ENCODE measurements around the gene USP7.
A peak's percentile ranks its signal among the peaks of the same experiment; 100 is the strongest.

USP7 gene

DNA sequence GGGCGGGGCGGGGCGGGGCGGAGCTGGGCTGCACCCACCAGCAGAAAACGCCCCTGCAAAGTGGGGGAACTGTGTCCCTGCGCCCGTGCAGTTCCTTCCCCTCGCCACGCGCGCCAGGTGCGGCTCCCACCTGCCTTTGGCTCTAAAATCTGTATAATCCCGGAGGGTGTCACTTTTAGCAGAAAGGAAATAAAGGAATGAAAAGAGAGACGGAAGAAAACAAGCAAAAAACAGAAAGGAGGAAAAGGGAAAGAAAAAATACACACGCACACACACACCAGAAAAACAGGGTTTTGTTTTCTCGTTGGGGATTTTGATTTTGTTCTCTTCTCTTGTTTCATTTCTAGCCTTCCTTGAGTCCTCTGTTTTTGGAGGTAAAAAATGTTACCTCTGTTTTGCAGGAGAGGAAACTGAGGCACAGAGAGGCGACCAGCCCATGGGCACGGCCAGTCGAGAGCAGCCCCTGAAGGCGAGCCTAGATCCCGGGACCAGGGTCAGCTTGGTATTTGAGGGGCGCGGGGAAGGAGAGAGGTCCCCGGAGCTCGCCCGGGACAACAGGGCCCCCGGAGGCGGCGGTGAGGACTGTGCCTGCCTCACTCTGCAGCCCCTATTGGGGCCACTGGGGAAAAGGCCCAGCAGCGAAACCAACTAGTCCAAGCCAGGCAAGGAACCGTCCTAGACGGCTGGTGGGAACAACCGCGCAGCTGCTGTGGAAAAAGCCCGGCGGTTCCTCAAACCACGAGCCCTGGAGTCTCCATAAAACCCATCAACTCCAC, 94.3 kb downstream of the USP7 start:
- peak; percentile 27 to 44 for DNase-seq
- TF ChIP-seq POLR2A (IDR thresholded peaks at IDR 0.05; ENCODE audit: low read length), result no peak
- TF ChIP-seq GATA1 (IDR thresholded peaks at IDR 0.05; ENCODE audit: low read depth, low read length), result no peak

DNA sequence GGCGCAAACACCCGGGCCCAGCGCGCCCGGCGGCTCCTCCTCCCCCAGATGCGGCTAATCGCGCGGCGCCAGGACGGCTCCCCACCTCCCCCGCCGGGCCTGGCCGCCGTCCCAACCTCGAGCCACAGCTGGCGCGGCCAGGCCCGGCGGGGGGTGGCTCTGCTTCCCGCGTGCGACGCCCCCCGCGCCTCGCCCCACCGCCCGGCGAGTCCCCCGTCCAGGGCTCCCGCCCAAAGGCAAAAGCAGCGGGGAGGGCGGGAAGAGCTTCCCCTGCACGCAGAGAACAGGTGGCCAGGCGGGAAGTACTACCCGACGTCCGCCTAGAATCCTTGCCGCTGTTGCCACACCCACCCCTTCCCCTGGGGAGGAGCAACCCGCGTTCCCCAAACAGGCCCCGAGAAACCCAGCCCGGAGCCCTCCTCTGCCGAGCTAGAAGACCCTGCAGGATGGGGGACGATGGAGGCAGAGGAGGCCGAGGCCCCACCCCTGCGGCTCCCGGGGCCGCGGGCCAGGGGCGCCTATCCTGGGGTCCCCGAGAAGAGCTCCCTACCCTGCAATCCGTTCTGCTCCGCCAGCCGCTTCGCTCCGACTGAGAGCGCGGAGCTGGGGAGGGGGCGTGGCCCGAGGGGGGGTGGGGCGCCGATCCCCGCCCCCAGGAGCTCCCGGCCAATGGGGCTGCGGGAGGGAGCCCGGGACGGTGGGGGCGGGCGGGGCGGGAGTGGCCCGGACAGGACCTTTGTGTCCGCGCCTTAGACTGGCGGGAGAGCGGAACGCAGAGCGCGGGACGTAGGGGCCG, 95.1 kb downstream of the USP7 start, which contains the start of gene CARHSP1:
TSS of gene CARHSP1 (minus strand) at position 591 of the 796 bp plus-strand sequence. CDS start 9,678 bp downstream, outside the sequence.
- TF ChIP-seq POLR2A (IDR thresholded peaks at IDR 0.05; ENCODE audit: low read length) (peak; percentile 65), GATA1 (IDR thresholded peaks at IDR 0.05; ENCODE audit: low read depth, low read length) (no peak)
- DNase-seq, result peak; percentile 92 to 93

DNA sequence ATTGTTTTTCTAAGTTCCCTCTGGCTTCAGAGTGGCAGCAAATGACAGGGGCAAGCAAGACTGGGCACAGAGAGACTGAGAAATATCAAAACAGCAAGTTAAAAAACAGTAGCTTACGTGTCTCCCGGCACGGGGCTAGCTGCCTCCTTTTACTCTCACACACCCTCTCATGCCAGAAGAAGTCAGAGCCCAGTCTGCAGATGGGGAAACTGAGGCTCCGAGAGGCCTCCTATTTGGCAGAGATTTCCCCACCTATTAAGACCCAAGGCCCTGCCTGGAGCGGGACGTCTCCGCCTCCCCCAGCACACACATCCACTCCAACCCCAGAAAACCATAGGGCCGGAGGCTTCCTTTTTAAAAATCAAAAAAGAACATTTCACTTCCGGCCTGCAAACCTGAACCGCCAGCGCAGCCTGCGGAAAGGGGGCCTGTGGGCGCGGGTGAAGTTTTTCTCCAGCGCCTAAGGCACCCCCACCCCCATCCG, 95.7 kb downstream of the USP7 start:
- DNase-seq, result peak in 1 of 2 experiments; percentile 67
- TF ChIP-seq GATA1 (IDR thresholded peaks at IDR 0.05; ENCODE audit: low read depth, low read length) (no peak), POLR2A (IDR thresholded peaks at IDR 0.05; ENCODE audit: low read length) (no peak)

DNA sequence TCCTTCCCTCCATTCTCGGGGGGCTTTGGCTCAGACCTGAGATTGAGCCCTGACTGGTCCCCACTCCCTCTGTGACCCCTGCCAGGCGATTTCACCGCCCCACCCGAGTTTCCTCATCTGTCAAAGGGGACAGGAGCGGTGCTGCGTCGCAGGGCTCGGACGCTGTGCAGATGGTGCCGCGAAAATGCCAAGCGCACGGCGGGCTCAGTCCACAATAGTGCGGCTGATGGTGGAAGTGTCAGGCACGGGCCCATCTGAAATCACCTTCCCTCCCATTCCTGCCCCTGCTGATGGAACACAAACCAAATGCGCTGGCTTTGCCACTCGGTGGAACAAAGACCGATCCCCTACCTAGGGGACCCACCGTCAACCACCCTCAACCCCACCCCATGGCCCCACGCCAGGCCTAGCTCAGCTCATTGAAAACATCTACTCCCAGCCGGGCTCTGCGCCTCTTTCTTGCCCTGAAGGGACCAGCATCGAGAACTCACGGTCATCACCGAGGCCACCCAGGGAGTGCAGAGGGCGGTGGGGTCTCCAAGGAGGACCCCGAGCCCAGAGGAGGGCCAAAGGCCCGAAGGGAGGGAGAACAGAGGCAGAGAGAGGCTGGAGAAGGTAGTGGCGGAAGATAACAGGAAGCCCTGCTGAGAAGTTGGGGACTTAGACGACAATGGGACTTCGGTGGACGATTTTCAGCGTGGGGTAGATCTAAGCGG, 96.3 kb downstream of the USP7 start:
- DNase-seq, result peak; percentile 64 to 65

DNA sequence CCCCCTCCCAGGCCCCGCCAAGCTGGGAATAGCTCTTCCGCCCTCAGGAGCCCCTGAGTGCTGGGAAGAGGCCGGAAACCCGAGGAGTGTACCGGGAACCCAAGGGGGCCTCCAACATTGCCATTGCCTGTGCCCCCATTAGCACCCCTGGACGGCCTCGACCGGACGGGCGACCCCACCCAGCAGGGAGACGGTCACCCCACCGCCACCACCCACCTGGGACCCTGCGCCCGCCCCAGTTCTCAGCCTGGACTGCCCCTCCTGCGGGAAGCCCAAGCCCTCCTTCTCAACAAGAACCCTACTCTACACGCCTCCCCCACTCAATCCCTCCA, 96.9 kb downstream of the USP7 start:
- TF ChIP-seq POLR2A (IDR thresholded peaks at IDR 0.05; ENCODE audit: low read length) (no peak), GATA1 (IDR thresholded peaks at IDR 0.05; ENCODE audit: low read depth, low read length) (no peak)
- no peak for DNase-seq

More for the DNA sequence above, 96.3 kb downstream of the USP7 start:
- TF ChIP-seq POLR2A (IDR thresholded peaks at IDR 0.05; ENCODE audit: low read length) (no peak), GATA1 (IDR thresholded peaks at IDR 0.05; ENCODE audit: low read depth, low read length) (no peak)

DNA sequence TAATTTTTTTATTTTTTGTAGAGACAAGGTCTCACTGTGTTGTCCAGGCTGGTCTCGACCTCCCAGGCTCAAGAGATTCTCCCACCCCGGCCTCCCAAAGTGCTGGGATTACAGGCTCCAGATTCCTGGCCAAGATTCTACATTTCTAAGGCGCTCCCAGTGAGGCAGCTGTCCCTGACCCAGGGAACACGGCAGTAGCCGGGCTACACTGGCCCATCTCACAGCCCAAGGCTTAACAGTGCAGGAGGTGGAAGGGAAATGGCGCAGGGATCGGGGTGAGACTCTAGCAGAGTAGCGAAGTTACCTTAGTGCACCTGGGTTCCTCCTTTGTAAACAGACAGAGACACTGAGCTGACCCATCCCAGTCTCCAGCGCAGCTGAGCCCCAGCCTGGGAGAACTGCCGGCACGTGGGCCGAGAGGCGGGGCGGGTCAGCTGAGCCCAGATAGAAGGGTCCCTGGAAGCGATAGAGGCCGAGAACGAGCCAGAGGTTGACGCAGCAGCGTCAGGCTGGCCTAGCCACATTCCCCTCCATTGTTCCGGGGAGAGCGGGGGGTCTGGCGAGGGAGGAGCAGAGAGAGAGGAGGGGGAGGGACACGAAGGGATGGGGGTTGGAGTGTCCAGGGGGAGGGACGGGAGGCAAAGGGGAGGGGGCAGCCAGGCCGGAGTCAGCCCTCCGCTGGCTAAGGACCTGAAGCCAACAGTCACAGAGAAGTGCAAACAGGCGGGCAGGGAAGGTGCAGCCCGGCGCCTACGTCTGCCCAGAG, 97.4 kb downstream of the USP7 start:
- no peak for DNase-seq
- TF ChIP-seq POLR2A (IDR thresholded peaks at IDR 0.05; ENCODE audit: low read length), result no peak
- no peak for TF ChIP-seq GATA1 (IDR thresholded peaks at IDR 0.05; ENCODE audit: low read depth, low read length)

DNA sequence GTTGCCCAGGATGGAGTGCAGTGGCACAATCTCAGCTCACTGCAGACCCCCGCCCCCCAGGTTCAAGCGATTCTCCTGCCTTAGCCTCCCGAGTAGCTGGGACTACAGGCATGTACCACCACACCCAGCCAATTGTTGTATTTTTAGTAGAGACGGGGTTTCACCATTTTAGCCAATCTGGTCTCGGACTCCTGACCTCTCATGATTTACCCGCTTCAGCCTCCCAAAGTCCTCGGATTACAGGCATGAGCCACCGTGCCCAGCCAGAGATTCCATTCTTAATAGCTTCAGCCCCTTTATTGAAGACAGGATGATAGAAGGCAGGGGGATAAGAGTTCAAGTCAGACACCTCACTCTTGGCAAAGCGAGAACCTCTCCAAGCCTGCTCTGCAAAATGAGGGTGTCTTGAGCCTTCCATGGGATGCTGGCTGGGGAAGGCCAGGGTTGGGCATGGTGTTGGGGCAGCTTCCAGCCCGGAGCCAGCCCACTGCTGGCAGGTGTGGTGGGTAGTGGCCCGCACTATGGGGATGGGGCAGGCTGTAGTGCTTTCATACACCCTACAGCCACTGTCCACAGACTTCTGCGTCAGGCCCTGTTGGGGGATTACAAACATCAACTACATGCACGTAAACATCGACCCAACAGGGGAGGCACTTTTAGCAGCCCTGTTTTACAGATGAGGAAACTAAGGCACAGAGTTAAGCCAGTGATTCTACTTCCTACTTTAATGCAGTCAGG, 98.4 kb downstream of the USP7 start:
- TF ChIP-seq GATA1 (IDR thresholded peaks at IDR 0.05; ENCODE audit: low read depth, low read length) (no peak), POLR2A (IDR thresholded peaks at IDR 0.05; ENCODE audit: low read length) (no peak)
- DNase-seq, result no peak

DNA sequence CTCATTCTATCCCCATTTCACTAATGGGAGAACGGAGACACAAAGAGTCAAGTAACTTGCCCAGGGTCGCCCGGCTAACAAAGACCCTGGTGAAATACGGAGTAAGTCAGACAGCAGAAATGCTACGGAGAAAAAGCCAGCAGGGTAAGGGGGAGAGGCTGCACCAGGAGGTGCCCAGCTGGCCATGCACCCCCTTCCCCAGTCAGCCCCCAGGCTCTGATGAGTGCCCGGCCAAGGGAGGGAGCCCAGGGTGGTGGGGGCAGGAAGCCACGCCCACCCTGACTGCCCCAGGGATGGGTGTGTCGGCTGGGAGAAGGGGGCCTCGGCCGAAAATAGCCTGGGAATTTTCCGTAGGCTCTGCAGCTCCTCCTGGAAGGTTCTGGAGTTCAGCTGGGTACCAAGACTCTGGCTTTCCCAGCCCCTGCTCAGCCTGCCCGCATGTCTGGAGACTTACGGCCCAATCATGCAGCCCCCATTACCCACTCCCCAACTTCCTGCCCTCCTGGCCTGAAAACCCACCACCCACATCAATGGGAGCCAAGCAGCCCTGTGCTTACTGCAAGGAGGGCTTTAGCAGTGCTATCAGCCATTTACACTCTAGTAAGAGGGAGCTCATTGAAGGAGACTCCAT, 99.1 kb downstream of the USP7 start:
- DNase-seq, result no peak

DNA sequence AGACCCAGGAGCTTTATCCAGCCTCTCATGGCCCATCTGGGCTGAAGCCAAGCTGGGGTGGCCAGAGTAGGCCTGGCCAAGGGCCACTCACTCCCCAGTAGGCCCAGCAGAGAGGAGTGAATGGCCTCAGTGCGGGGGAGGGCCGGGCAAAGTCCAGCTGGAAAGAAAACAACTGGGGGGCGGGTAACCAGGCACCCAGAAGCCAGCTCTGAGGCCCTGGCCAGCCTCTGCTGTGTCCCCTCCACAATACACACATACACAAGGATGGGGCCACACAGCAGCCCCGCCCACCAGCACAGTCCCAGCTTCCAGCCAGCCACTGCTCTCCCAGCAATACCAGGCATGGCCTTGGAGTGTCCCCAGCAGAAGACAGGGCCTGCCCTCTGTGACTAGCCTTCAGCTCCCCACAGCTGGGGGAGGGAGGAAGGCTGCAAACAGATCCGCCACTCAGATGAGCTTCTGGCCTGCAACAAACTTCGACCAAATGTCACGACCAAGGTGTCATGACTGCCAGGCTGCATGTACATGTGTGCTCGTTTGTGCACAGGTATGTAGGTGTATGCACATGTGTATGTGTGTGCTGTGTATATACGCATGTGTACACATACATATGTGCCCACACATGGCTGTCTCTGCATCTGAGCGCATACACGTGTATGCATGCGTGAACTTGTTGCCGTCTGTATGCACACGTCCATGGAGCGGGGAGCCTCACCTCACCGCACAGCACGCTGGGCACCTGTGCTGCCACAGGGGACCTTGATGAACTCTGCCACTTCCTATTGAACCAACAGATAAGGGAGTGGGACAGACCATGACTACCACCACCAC, 99.9 kb downstream of the USP7 start:
- TF ChIP-seq GATA1 (IDR thresholded peaks at IDR 0.05; ENCODE audit: low read depth, low read length) (no peak), POLR2A (IDR thresholded peaks at IDR 0.05; ENCODE audit: low read length) (no peak)

More for the DNA sequence above, 99.1 kb downstream of the USP7 start:
- TF ChIP-seq GATA1 (IDR thresholded peaks at IDR 0.05; ENCODE audit: low read depth, low read length) (no peak), POLR2A (IDR thresholded peaks at IDR 0.05; ENCODE audit: low read length) (no peak)

DNA sequence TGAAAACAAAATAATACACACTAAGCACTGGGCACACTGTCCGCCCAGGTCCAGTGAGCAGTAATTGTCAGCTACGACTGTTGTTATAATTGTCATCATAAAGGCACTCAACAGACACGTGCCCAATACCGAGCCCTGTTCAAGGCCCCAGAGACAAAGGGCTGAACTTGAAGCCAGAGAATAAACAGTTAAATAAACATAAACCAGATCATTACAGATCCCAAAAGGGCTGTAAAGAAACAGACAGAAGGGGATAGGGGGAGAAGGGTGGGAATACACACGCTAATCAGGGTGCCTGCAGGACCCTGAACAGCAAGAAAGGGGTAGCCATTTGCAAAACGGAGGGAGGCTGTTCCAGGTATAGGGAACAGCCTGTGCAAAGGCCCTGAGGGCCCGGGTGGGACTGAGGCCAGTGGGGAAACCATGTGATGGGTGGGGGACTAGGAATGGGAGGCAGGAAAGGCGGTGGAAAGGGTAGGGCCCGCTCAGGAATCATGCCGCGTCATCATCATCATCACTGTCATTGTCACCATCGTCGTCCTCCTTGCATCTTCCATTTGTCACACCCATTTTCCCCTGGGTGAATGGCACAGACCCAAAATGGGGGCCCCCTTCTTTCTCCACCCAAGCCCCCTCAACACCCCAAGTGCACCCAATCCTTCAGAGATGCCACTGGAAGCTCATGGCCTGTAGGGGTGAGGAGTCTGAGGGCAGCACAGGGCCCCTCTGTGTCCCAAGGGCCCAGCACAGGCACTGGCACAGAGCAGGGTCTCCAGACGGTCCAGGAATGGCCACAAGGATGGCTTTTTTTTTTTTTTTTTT, 101.2 kb downstream of the USP7 start:
- peak; percentile 11 to 35 for DNase-seq
- TF ChIP-seq POLR2A (IDR thresholded peaks at IDR 0.05; ENCODE audit: low read length) (no peak), GATA1 (IDR thresholded peaks at IDR 0.05; ENCODE audit: low read depth, low read length) (no peak)

More for the DNA sequence above, 99.9 kb downstream of the USP7 start:
- peak; percentile 34 to 43 for DNase-seq

Data from erythroblast (primary cell).